Liver (tissue), 9 donors: ENCODE measurements around the gene SCLY. TPM values are rescaled to one million over a fixed set of nuclear protein-coding genes. Genes with fewer than 3 reads are reported as not detected.
A peak's percentile ranks its signal among the peaks of the same experiment; 100 is the strongest.

Experiments
- DNase-seq: peaks from one replicate; pipeline ENCODE4 v3.0.0-alpha.2; 2017; ENCODE audit warnings: low spot score
- H3K27ac ChIP-seq, 2 donors: one replicate each; pipeline ENCODE4 v1.7.0; 2013; ENCODE audit warnings: inconsistent platforms in 2 of 2, low read length in 2 of 2, control low read depth in 1 of 2, low read depth in 1 of 2, mild to moderate bottlenecking in 1 of 2
- H3K27me3 ChIP-seq, 4 donors: one replicate each; pipeline versions ENCODE4 v1.6.1 to v1.7.0; 2013; ENCODE audit warnings: low read length in 3 of 4, inconsistent platforms in 1 of 4, mild to moderate bottlenecking in 1 of 4, moderate library complexity in 1 of 4; ENCODE audit not compliant: control insufficient read depth in 4 of 4, insufficient read depth in 4 of 4
- H3K36me3 ChIP-seq, 4 donors: one replicate each; pipeline versions ENCODE4 v1.6.1 to v1.7.0; 2013; ENCODE audit warnings: low read length in 3 of 4, mild to moderate bottlenecking in 3 of 4, low read depth in 1 of 4, moderate library complexity in 1 of 4; ENCODE audit not compliant: control insufficient read depth in 4 of 4, insufficient read depth in 3 of 4
- H3K4me1 ChIP-seq, 4 donors: one replicate each; pipeline versions ENCODE4 v1.6.1 to v1.7.0; 2013; ENCODE audit warnings: low read length in 3 of 4, mild to moderate bottlenecking in 3 of 4, moderate library complexity in 1 of 4; ENCODE audit not compliant: control insufficient read depth in 4 of 4, insufficient read depth in 4 of 4
- H3K4me3 ChIP-seq, 3 donors: one replicate each; pipeline versions ENCODE4 v1.6.1 to v1.7.0; 2013; ENCODE audit warnings: low read length in 3 of 3, control low read depth in 1 of 3, low read depth in 1 of 3, mild to moderate bottlenecking in 1 of 3
- H3K9ac ChIP-seq, 2 donors: one replicate each; pipeline ENCODE4 v1.7.0; 2013; ENCODE audit warnings: low read length in 2 of 2, mild to moderate bottlenecking in 2 of 2, moderate library complexity in 2 of 2, control low read depth in 1 of 2, low read depth in 1 of 2
- H3K9me3 ChIP-seq, 4 donors: one replicate each; pipeline versions ENCODE4 v1.6.1 to v1.7.0; 2013; ENCODE audit warnings: low read length in 3 of 4; ENCODE audit not compliant: control insufficient read depth in 4 of 4
- EGR1 ChIP-seq, 2 donors: IDR thresholded peaks; 2 replicates each; pipeline ENCODE4 v1.6.1; 2016 to 2018; ENCODE audit warnings: antibody characterized with exemption in 2 of 2, low read depth in 2 of 2
- FOXA1 ChIP-seq: IDR thresholded peaks from 2 replicates; pipeline ENCODE4 v1.6.1; 2016; ENCODE audit warnings: antibody characterized with exemption
- GABPA ChIP-seq, 2 donors: IDR thresholded peaks in 1 of 2; conservative IDR thresholded peaks in 1 of 2; 2 replicates each; pipeline ENCODE4 v1.6.1; 2016; ENCODE audit warnings: antibody characterized with exemption in 2 of 2, mild to moderate bottlenecking in 1 of 2, moderate library complexity in 1 of 2
- HNF4A ChIP-seq, 2 donors: conservative IDR thresholded peaks; 2 replicates each; pipeline ENCODE4 v1.6.1; 2016; ENCODE audit warnings: antibody characterized with exemption in 2 of 2, mild to moderate bottlenecking in 2 of 2
- HNF4G ChIP-seq: IDR thresholded peaks from 2 replicates; pipeline ENCODE4 v1.6.1; 2016; ENCODE audit warnings: antibody characterized with exemption
- NR2F2 ChIP-seq: IDR thresholded peaks from 2 replicates; pipeline ENCODE4 v1.6.1; 2016; ENCODE audit warnings: antibody characterized with exemption
- RAD21 ChIP-seq, 2 donors: IDR thresholded peaks; 2 replicates each; pipeline ENCODE4 v1.6.1; 2016; ENCODE audit warnings: antibody characterized with exemption in 2 of 2, mild to moderate bottlenecking in 2 of 2
- RXRA ChIP-seq, 2 donors: IDR thresholded peaks; 2 replicates each; pipeline ENCODE4 v1.6.1; 2017 to 2018; ENCODE audit warnings: antibody characterized with exemption in 2 of 2, mild to moderate bottlenecking in 1 of 2
- SP1 ChIP-seq: IDR thresholded peaks from 2 replicates; pipeline ENCODE4 v1.6.1; 2018; ENCODE audit warnings: antibody characterized with exemption, mild to moderate bottlenecking
- YY1 ChIP-seq: IDR thresholded peaks from 2 replicates; pipeline ENCODE4 v1.6.1; 2016; ENCODE audit warnings: antibody characterized with exemption, mild to moderate bottlenecking
- WGBS: extraction: QIAGEN DNeasy Blood & Tissue Kit; methylation state at CpG from one replicate; pipeline ENCODE4 v1.1.7; 2013; 5-methylcytosine and 5-hydroxymethylcytosine counted together
- polyA plus RNA-seq, 2 donors: library from polyadenylated mRNA; stranded (reverse) in 1 of 2; unstranded in 1 of 2; fragments of 200-250 nt in 1 of 2; fragments of >200 nt in 1 of 2; fragmentation: Nextera tagmentation in 1 of 2; extraction: Ambion mirVana in 1 of 2; gene quantifications; one replicate each; pipeline versions ENCODE4 v1.2.1 to v1.2.3, GENCODE V29; 2013 to 2015
- total RNA-seq, 2 donors: library from RNA; depleted of rRNA; stranded (reverse); fragments of >200 nt; gene quantifications; one replicate each; pipeline ENCODE4 v1.2.3, GENCODE V29; 2014
- TF ChIP-seq, protein P1 (sequence below): fragments of 150-350 bp; IDR thresholded peaks from 2 replicates; pipeline ENCODE4 v1.5.1; 2017; ENCODE audit warnings: improper control_type of control experiment, low read depth, low read length; ENCODE audit not compliant: missing input control
- TF ChIP-seq, protein P2 (sequence below): IDR thresholded peaks from 2 replicates; pipeline ENCODE4 v1.6.1; 2016; ENCODE audit warnings: antibody characterized with exemption, mild to moderate bottlenecking
- TF ChIP-seq, protein P3 (sequence below): IDR thresholded peaks from 2 replicates; pipeline ENCODE4 v1.6.1; 2016; ENCODE audit warnings: antibody characterized with exemption
- TF ChIP-seq, protein P4 (sequence below): IDR thresholded peaks from 2 replicates; pipeline ENCODE4 v1.6.1; 2016; ENCODE audit warnings: antibody characterized with exemption
- donor health status: healthy.
- donor health status: healthy.
- donor health status: healthy.
- donor health status: healthy.
- donor health status: healthy.

The SCLY gene
- total and polyA plus RNA-seq, 4 donors: 21.6 to 39.2 (median 25.0) TPM

DNA sequence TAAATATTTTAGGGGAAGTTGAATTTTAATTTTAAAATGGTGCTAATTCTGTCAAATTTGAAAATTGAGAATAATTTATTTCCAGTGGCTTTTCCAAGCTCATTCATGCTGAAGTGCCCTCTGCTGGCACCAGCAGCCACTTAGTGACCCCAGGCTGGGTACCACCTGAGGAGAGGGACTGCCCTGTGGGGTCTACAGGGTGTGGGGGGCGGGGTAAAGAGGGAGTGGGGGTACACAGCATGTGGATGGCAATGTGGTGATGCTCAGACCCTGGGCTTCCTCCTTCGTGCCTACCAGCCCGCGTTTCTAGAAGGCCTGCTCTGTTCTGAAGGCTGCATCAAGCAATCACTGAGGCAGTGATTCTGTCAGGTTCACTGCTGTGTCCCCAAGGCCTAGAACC, 45.1 kb upstream of the SCLY start:
- WGBS: 85% methylated on average over 4 of the region's 4 CpGs
- H3K27me3 ChIP-seq: no peaks in the 10 kb centered on the region
- DNase-seq: no peak
- H3K27ac ChIP-seq: no peak overlapping the region
- H3K36me3 ChIP-seq: peaks cover 2 to 10% (median 5%) of the 10 kb centered on the region in 4 donors
- H3K4me1 ChIP-seq: no peaks in the 10 kb centered on the region
- no peak overlapping the region for H3K9ac ChIP-seq
- no peak overlapping the region for H3K4me3 ChIP-seq
- TF ChIP-seq HNF4A (conservative IDR thresholded peaks at IDR 0.05): no peak
- TF ChIP-seq, protein P1, sequence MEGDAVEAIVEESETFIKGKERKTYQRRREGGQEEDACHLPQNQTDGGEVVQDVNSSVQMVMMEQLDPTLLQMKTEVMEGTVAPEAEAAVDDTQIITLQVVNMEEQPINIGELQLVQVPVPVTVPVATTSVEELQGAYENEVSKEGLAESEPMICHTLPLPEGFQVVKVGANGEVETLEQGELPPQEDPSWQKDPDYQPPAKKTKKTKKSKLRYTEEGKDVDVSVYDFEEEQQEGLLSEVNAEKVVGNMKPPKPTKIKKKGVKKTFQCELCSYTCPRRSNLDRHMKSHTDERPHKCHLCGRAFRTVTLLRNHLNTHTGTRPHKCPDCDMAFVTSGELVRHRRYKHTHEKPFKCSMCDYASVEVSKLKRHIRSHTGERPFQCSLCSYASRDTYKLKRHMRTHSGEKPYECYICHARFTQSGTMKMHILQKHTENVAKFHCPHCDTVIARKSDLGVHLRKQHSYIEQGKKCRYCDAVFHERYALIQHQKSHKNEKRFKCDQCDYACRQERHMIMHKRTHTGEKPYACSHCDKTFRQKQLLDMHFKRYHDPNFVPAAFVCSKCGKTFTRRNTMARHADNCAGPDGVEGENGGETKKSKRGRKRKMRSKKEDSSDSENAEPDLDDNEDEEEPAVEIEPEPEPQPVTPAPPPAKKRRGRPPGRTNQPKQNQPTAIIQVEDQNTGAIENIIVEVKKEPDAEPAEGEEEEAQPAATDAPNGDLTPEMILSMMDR: peak; percentile 9
- TF ChIP-seq RAD21 (IDR thresholded peaks at IDR 0.05): peak in 1 of 2 donors; percentile 42
- H3K9me3 ChIP-seq: no peaks in the 10 kb centered on the region

DNA sequence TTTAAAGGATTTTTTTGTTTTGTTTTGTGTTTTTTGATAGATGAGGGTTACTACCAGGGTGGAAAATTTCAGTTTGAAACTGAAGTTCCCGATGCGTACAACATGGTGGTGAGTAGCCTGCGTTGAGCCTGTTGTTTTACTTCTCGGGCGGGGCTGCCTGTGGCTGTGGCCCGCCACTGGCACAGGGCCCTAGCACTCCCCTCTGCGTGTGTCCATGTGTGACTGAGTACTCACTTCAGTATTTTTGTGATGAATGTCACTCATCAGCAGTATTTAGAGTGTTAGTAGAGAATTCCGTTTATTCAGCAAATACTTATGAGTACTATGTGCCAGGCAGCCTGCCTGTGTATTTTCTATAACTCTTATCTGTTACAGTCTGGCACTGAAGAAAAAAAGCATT, 44.3 kb upstream of the SCLY start:
- Histone ChIP-seq H3K36me3 (peaks cover 2 to 15% (median 5%) of the 10 kb centered on the region in 4 donors), H3K27ac (no peak overlapping the region), H3K9ac (no peak overlapping the region), H3K9me3 (no peaks in the 10 kb centered on the region), H3K4me3 (no peak overlapping the region), H3K27me3 (no peaks in the 10 kb centered on the region), H3K4me1 (no peaks in the 10 kb centered on the region)
- 85% methylated on average over 8 of the region's 8 CpGs for WGBS
- DNase-seq: no peak
- no peak for TF ChIP-seq EGR1 (IDR thresholded peaks at IDR 0.05; ENCODE audit: low read depth in 2 of 2)
- TF ChIP-seq, protein P1: no peak
- no peak for TF ChIP-seq GABPA (IDR thresholded peaks at IDR 0.05 in 1 of 2, conservative IDR thresholded peaks at IDR 0.05 in 1 of 2)
- TF ChIP-seq, protein P2, sequence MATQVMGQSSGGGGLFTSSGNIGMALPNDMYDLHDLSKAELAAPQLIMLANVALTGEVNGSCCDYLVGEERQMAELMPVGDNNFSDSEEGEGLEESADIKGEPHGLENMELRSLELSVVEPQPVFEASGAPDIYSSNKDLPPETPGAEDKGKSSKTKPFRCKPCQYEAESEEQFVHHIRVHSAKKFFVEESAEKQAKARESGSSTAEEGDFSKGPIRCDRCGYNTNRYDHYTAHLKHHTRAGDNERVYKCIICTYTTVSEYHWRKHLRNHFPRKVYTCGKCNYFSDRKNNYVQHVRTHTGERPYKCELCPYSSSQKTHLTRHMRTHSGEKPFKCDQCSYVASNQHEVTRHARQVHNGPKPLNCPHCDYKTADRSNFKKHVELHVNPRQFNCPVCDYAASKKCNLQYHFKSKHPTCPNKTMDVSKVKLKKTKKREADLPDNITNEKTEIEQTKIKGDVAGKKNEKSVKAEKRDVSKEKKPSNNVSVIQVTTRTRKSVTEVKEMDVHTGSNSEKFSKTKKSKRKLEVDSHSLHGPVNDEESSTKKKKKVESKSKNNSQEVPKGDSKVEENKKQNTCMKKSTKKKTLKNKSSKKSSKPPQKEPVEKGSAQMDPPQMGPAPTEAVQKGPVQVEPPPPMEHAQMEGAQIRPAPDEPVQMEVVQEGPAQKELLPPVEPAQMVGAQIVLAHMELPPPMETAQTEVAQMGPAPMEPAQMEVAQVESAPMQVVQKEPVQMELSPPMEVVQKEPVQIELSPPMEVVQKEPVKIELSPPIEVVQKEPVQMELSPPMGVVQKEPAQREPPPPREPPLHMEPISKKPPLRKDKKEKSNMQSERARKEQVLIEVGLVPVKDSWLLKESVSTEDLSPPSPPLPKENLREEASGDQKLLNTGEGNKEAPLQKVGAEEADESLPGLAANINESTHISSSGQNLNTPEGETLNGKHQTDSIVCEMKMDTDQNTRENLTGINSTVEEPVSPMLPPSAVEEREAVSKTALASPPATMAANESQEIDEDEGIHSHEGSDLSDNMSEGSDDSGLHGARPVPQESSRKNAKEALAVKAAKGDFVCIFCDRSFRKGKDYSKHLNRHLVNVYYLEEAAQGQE: no peak
- TF ChIP-seq, protein P3, sequence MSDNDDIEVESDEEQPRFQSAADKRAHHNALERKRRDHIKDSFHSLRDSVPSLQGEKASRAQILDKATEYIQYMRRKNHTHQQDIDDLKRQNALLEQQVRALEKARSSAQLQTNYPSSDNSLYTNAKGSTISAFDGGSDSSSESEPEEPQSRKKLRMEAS: no peak
- no peak for TF ChIP-seq YY1
- no peak for TF ChIP-seq NR2F2
- TF ChIP-seq RXRA (IDR thresholded peaks at IDR 0.05): no peak
- TF ChIP-seq, protein P4, sequence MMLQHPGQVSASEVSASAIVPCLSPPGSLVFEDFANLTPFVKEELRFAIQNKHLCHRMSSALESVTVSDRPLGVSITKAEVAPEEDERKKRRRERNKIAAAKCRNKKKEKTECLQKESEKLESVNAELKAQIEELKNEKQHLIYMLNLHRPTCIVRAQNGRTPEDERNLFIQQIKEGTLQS: no peak
- no peak for TF ChIP-seq SP1
- no peak for TF ChIP-seq HNF4A (conservative IDR thresholded peaks at IDR 0.05)
- no peak for TF ChIP-seq HNF4G
- no peak for TF ChIP-seq RAD21 (IDR thresholded peaks at IDR 0.05)
- TF ChIP-seq FOXA1: no peak
